ENCODE data around the gene NR1D2.

GRCh38 chr3:23944007-23944783, 891 bp upstream of the NR1D2 start:
- no peak for TF ChIP-seq CTCF (IDR thresholded peaks at IDR 0.05)
- TF ChIP-seq POLR2A (IDR thresholded peaks at IDR 0.05): no peak
